ENCODE data around the gene PROKR2.

Gene PROKR2

GRCh38 chr20:5327356-5327755 is 10.6 kb upstream of the PROKR2 start:
- no peak for TF ChIP-seq CTCF (IDR thresholded peaks at IDR 0.05; ENCODE audit: insufficient read depth, missing control alignments)
- DNase-seq (ENCODE audit: insufficient read length, low spot score) (no peak), FAIRE-seq (no peak)

DNA sequence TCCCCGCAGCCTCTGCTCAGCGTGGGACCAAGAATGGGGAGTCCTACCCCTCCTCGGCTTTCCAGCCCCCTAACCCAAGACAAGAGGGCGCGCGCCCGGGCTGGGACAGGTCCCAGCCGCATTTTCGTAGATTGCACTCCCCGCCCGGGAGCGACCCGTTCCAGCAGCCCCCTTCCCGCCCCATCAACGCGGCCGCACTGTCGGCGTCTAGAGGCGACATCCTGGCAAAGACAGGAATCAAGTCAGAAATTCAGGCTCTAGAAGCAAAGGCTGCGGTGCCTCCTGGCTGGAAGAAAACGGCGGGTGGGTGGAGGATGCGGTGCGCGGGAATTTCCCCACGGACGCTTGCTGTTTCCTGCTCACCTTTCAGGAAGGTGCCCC is 957 bp downstream of the PROKR2 start:
- FAIRE-seq (no peak), DNase-seq (ENCODE audit: insufficient read length, low spot score) (no peak)
- no peak for TF ChIP-seq CTCF (IDR thresholded peaks at IDR 0.05; ENCODE audit: insufficient read depth, missing control alignments)

DNA sequence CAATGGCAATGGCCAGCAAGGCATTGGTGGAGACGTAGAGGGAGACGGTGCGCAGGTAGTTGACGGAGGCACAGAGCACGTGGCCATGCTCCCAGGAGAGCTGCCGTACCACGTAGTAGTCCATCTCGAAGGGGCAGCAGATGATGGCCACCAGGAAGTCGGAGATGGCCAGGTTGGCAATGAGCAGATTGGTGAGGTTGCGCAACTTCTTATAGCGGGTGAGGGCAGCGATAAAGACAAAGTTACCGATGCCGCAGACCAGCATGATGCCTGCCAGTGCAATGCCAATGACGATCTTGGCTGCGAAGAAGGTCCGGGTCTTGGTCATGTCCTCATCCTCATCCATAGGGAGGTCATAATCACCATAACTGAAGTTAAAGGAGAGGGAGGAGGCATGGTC is 2.8 kb downstream of the PROKR2 start:
- FAIRE-seq (no peak), DNase-seq (ENCODE audit: insufficient read length, low spot score) (no peak)
- TF ChIP-seq CTCF (IDR thresholded peaks at IDR 0.05; ENCODE audit: insufficient read depth, missing control alignments) = no peak

- no peak for TF ChIP-seq CTCF (IDR thresholded peaks at IDR 0.05; ENCODE audit: insufficient read depth, missing control alignments)
- DNase-seq (ENCODE audit: insufficient read length, low spot score) (no peak), FAIRE-seq (no peak)
Observed at GRCh38 chr20:5312518-5312917, 4.2 kb downstream of the PROKR2 start.

- TF ChIP-seq CTCF (IDR thresholded peaks at IDR 0.05; ENCODE audit: insufficient read depth, missing control alignments) = no peak
- DNase-seq (ENCODE audit: insufficient read length, low spot score) (no peak), FAIRE-seq (no peak)
Observed at GRCh38 chr20:5309971-5310370, 6.8 kb downstream of the PROKR2 start.

DNA sequence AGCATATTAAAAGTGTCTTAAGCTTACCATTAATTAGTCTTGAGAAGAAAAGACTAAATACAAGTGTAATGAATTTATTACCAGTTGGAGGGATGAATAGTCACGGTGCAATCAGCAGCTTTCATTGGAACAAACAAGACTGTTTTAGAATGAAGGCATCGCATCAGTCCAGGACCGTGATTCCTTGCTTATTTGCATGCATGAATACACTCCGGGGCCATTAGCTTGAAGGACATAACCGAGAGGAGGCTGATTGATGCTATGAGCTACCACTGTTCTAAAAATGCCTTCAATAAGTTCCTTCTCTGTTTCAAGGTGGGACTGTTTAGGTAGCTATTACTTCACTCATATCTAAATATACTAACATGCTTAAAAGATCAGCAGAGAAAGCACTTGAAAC is 17.9 kb downstream of the PROKR2 start:
- FAIRE-seq = no peak
- TF ChIP-seq CTCF (IDR thresholded peaks at IDR 0.05; ENCODE audit: insufficient read depth, missing control alignments) = no peak
- no peak for DNase-seq (ENCODE audit: insufficient read length, low spot score)

- FAIRE-seq (no peak), DNase-seq (ENCODE audit: insufficient read length, low spot score) (no peak)
- no peak for TF ChIP-seq CTCF (IDR thresholded peaks at IDR 0.05; ENCODE audit: insufficient read depth, missing control alignments)
Observed at GRCh38 chr20:5297280-5298004, 19.3 kb downstream of the PROKR2 start.
